Stimulated activated naive CD8-positive, alpha-beta T cell treated with anti-CD3 and anti-CD28 coated beads, Interleukin-15, Interleukin-2, amounts not matched to agents 100 ng/mL and 50 ng/mL, for 24 hours (primary cell): ENCODE data around the gene IQCM.

Experiments
- H3K27ac Mint-ChIP-seq: one replicate; pipeline ENCODE4 v1.8.0; 2021; ENCODE audit warnings: mild to moderate bottlenecking, mixed read lengths
- H3K27me3 Mint-ChIP-seq: one replicate; pipeline ENCODE4 v1.8.0; 2021; ENCODE audit warnings: mixed read lengths
- H3K36me3 Mint-ChIP-seq: one replicate; pipeline ENCODE4 v1.8.0; 2021; ENCODE audit warnings: low read depth, mixed read lengths
- H3K4me1 Mint-ChIP-seq: one replicate; pipeline ENCODE4 v1.8.0; 2021; ENCODE audit warnings: low read depth, mixed read lengths
- H3K4me3 Mint-ChIP-seq: one replicate; pipeline ENCODE4 v1.8.0; 2021; ENCODE audit warnings: mild to moderate bottlenecking, mixed read lengths
- H3K9me3 Mint-ChIP-seq: one replicate; pipeline ENCODE4 v1.8.0; 2021; ENCODE audit warnings: mixed read lengths

IQCM gene

GRCh38 chr4:149328161-149328560 lies 487.5 kb downstream of the IQCM start:
- no peak overlapping the region for H3K4me3 Mint-ChIP-seq
- no peak overlapping the region for H3K27ac Mint-ChIP-seq
- H3K9me3 Mint-ChIP-seq, result peaks cover 10% of the 10 kb centered on the region
- no peaks in the 10 kb centered on the region for H3K4me1 Mint-ChIP-seq
- H3K36me3 Mint-ChIP-seq, result no peaks in the 10 kb centered on the region
- H3K27me3 Mint-ChIP-seq, result no peaks in the 10 kb centered on the region

- Mint-ChIP-seq H3K27ac (no peak overlapping the region), H3K4me1 (no peaks in the 10 kb centered on the region), H3K36me3 (no peaks in the 10 kb centered on the region), H3K27me3 (no peaks in the 10 kb centered on the region), H3K4me3 (no peak overlapping the region), H3K9me3 (peaks cover 8% of the 10 kb centered on the region)
Measured at GRCh38 chr4:149322203-149322602, 493.4 kb downstream of the IQCM start.

GRCh38 chr4:149321438-149321837 lies 494.2 kb downstream of the IQCM start:
- H3K36me3 Mint-ChIP-seq, result no peaks in the 10 kb centered on the region
- H3K9me3 Mint-ChIP-seq, result peaks cover 8% of the 10 kb centered on the region
- H3K27ac Mint-ChIP-seq, result no peak overlapping the region
- H3K4me1 Mint-ChIP-seq, result no peaks in the 10 kb centered on the region
- H3K4me3 Mint-ChIP-seq, result no peak overlapping the region
- no peaks in the 10 kb centered on the region for H3K27me3 Mint-ChIP-seq

- H3K36me3 Mint-ChIP-seq, result no peaks in the 10 kb centered on the region
- no peak overlapping the region for H3K4me3 Mint-ChIP-seq
- no peaks in the 10 kb centered on the region for H3K27me3 Mint-ChIP-seq
- H3K4me1 Mint-ChIP-seq, result no peaks in the 10 kb centered on the region
- no peak overlapping the region for H3K27ac Mint-ChIP-seq
- peaks cover 4% of the 10 kb centered on the region for H3K9me3 Mint-ChIP-seq
Measured at GRCh38 chr4:149311076-149311475, 504.6 kb downstream of the IQCM start.

GRCh38 chr4:149306537-149306936 lies 509.1 kb downstream of the IQCM start:
- Mint-ChIP-seq H3K9me3 (no peaks in the 10 kb centered on the region), H3K27me3 (no peaks in the 10 kb centered on the region), H3K27ac (no peak overlapping the region), H3K4me3 (no peak overlapping the region), H3K36me3 (no peaks in the 10 kb centered on the region), H3K4me1 (no peaks in the 10 kb centered on the region)
